SK-N-SH (cell line): ENCODE data around the gene MEIS2. TPM values are rescaled to one million over a fixed set of nuclear protein-coding genes. Genes with fewer than 3 reads are reported as not detected.

Source experiments
- CTCF ChIA-PET: fragments of 300-600, 350-600 bp; formaldehyde crosslinking; extraction: SDS; loops from one replicate; lab custom pipeline; 2021; lab: Yijun Ruan, JAX
- POLR2A ChIA-PET: fragments of 350-600 bp; sonication (Branson Sonifier 250); formaldehyde crosslinking; extraction: SDS; loops from one replicate; lab custom pipeline; 2020; ENCODE audit warnings: antibody characterized with exemption, inconsistent platforms; lab: Yijun Ruan, JAX
- DNase-seq: peaks from one replicate; pipeline ENCODE4 v3.0.0; 2012
- H2AFZ ChIP-seq: fragments of 200-600 bp; sonication (generic); 2 replicates; pipeline ENCODE4 v1.8.1; 2016; ENCODE audit warnings: antibody characterized with exemption, mild to moderate bottlenecking, low read depth
- H3F3A ChIP-seq: fragments of 200-600 bp; sonication (generic); replicated peaks from 2 replicates; pipeline ENCODE3; 2016; ENCODE audit warnings: antibody characterized with exemption, mild to moderate bottlenecking; ENCODE audit not compliant: insufficient read depth
- H3K27ac ChIP-seq, 2 experiments: fragments of 200-500 bp in 1 of 2; fragments of 200-600 bp in 1 of 2; sonication (Bioruptor generic) in 1 of 2; sonication (generic), shearing (Covaris generic) in 1 of 2; 2 replicates each; pipeline versions ENCODE4 v1.5.1 to v1.6.1; 2014 to 2016; ENCODE audit warnings: low read depth in 2 of 2, inconsistent platforms in 1 of 2, low read length in 1 of 2, mild to moderate bottlenecking in 1 of 2, mixed read lengths in 1 of 2
- H3K27me3 ChIP-seq: fragments of 200-600 bp; sonication (generic), shearing (Covaris generic); 2 replicates; pipeline ENCODE4 v1.6.1; 2016; ENCODE audit warnings: mixed run types; ENCODE audit not compliant: insufficient read depth
- H3K36me3 ChIP-seq, 2 experiments: fragments of 200-500 bp in 1 of 2; fragments of 200-600 bp in 1 of 2; sonication (Bioruptor generic) in 1 of 2; sonication (generic) in 1 of 2; replicated peaks in 1 of 2; 2 replicates each; pipeline versions ENCODE3 to v1.5.1; 2014 to 2016; ENCODE audit warnings: low read length in 1 of 2, mild to moderate bottlenecking in 1 of 2; ENCODE audit not compliant: insufficient read depth in 2 of 2, control insufficient read depth in 1 of 2
- H3K4me1 ChIP-seq, 2 experiments: fragments of 200-500 bp in 1 of 2; fragments of 200-600 bp in 1 of 2; sonication (Bioruptor generic) in 1 of 2; sonication (generic), shearing (Covaris generic) in 1 of 2; 2 replicates each; pipeline versions ENCODE4 v1.5.1 to v1.6.1; 2014 to 2016; ENCODE audit warnings: low read depth in 1 of 2, low read length in 1 of 2, mixed run types in 1 of 2; ENCODE audit not compliant: insufficient read depth in 2 of 2, control insufficient read depth in 1 of 2
- H3K4me2 ChIP-seq: fragments of 200-600 bp; sonication (generic), shearing (Covaris generic); 2 replicates; pipeline ENCODE4 v1.6.1; 2017; ENCODE audit warnings: mixed run types
- H3K4me3 ChIP-seq, 2 experiments: fragments of 200-500 bp in 1 of 2; fragments of 200-600 bp in 1 of 2; sonication (Bioruptor generic) in 1 of 2; sonication (generic), shearing (Covaris generic) in 1 of 2; 2 replicates each; pipeline versions ENCODE4 v1.5.1 to v1.8.1; 2014 to 2016; ENCODE audit warnings: low read depth in 2 of 2, inconsistent platforms in 1 of 2, low read length in 1 of 2, mild to moderate bottlenecking in 1 of 2, mixed read lengths in 1 of 2, moderate library complexity in 1 of 2
- H3K79me2 ChIP-seq: fragments of 200-600 bp; sonication (generic); 2 replicates; pipeline ENCODE4 v1.8.1; 2017; ENCODE audit warnings: mild to moderate bottlenecking; ENCODE audit not compliant: insufficient read depth
- H3K9ac ChIP-seq: fragments of 200-600 bp; sonication (generic); 2 replicates; pipeline ENCODE4 v1.6.1; 2017; ENCODE audit warnings: mixed run types
- H3K9me2 ChIP-seq: fragments of 200-600 bp; sonication (generic); 2 replicates; pipeline ENCODE4 v1.6.1; 2017; ENCODE audit warnings: mixed run types
- H3K9me3 ChIP-seq: fragments of 200-600 bp; sonication (generic); 2 replicates; pipeline ENCODE4 v1.6.1; 2017; ENCODE audit warnings: mixed run types, mild to moderate bottlenecking, moderate library complexity
- H4K20me1 ChIP-seq: fragments of 200-600 bp; sonication (generic); 2 replicates; pipeline ENCODE4 v1.6.1; 2017; ENCODE audit warnings: mild to moderate bottlenecking, mixed run types; ENCODE audit not compliant: insufficient read depth
- ELF1 ChIP-seq: IDR thresholded peaks from 2 replicates; pipeline ENCODE4 v1.4.0; 2012
- EP300 ChIP-seq, 2 experiments: IDR thresholded peaks; 2 replicates each; pipeline versions ENCODE4 v1.4.0 to v1.6.1; 2012; ENCODE audit warnings: borderline replicate concordance in 1 of 2, low read depth in 1 of 2, low read length in 1 of 2
- EZH2phosphoT487 ChIP-seq: fragments of 200-600 bp; sonication (generic); IDR thresholded peaks from 2 replicates; pipeline ENCODE4 v1.6.1; 2017; ENCODE audit warnings: low read depth, mixed run types, mild to moderate bottlenecking, antibody characterized with exemption, moderate library complexity, borderline replicate concordance
- FOSL2 ChIP-seq: IDR thresholded peaks from 2 replicates; pipeline ENCODE4 v1.4.0; 2012; ENCODE audit warnings: low read depth, mild to moderate bottlenecking, moderate library complexity, borderline replicate concordance
- FOXJ3 ChIP-seq: sonication (generic); formaldehyde crosslinking; IDR thresholded peaks from 2 replicates; pipeline ENCODE4 v1.5.1; 2020; ENCODE audit warnings: mild to moderate bottlenecking, missing genetic modification reagents
- FOXM1 ChIP-seq: IDR thresholded peaks from 2 replicates; pipeline ENCODE4 v1.4.0; 2012; ENCODE audit warnings: low read depth, mild to moderate bottlenecking
- GABPA ChIP-seq: IDR thresholded peaks from 2 replicates; pipeline ENCODE4 v1.4.0; 2012; ENCODE audit warnings: low read depth, mild to moderate bottlenecking
- GATA2 ChIP-seq: sonication (generic); formaldehyde crosslinking; IDR thresholded peaks from 2 replicates; pipeline ENCODE4 v1.5.0; 2020; ENCODE audit warnings: mild to moderate bottlenecking, missing genetic modification reagents
- JUND ChIP-seq: IDR thresholded peaks from 2 replicates; pipeline ENCODE4 v1.4.0; 2012
- MEF2A ChIP-seq: IDR thresholded peaks from 2 replicates; pipeline ENCODE4 v1.4.0; 2012; ENCODE audit warnings: low read depth, borderline replicate concordance
- POLR2AphosphoS5 ChIP-seq: IDR thresholded peaks from 2 replicates; pipeline ENCODE4 v1.6.1; 2012; ENCODE audit warnings: low read depth, low read length
- RAD21 ChIP-seq: IDR thresholded peaks from 2 replicates; pipeline ENCODE4 v1.6.1; 2012; ENCODE audit warnings: mild to moderate bottlenecking, low read length
- RCOR1 ChIP-seq: fragments of 150-350 bp; IDR thresholded peaks from 2 replicates; pipeline ENCODE4 v1.6.1; 2017; ENCODE audit warnings: antibody characterized with exemption, low read length
- RFX5 ChIP-seq: IDR thresholded peaks from 2 replicates; pipeline ENCODE4 v1.6.1; 2012; ENCODE audit warnings: mild to moderate bottlenecking, improper control_type of control experiment, low read length
- RXRA ChIP-seq: IDR thresholded peaks from 2 replicates; pipeline ENCODE4 v1.4.0; 2012; ENCODE audit warnings: low read depth, mild to moderate bottlenecking, borderline replicate concordance
- SMC3 ChIP-seq: IDR thresholded peaks from 2 replicates; pipeline ENCODE4 v1.6.1; 2012; ENCODE audit warnings: low read depth, low read length, improper control_type of control experiment
- TAF1 ChIP-seq: IDR thresholded peaks from 2 replicates; pipeline ENCODE4 v1.6.1; 2012; ENCODE audit warnings: low read depth, mild to moderate bottlenecking, low read length, moderate library complexity, borderline replicate concordance
- TCF12 ChIP-seq: IDR thresholded peaks from 2 replicates; pipeline ENCODE4 v1.4.0; 2012
- TEAD4 ChIP-seq: IDR thresholded peaks from 2 replicates; pipeline ENCODE4 v1.4.0; 2012; ENCODE audit warnings: mild to moderate bottlenecking, borderline replicate concordance; ENCODE audit not compliant: insufficient read depth
- YY1 ChIP-seq: IDR thresholded peaks from 2 replicates; pipeline ENCODE4 v1.4.0; 2012; ENCODE audit warnings: low read depth, mild to moderate bottlenecking
- WGBS: methylation state at CpG from one replicate; pipeline ENCODE4 v1.1.6; 2017; ENCODE audit warnings: low lambda C conversion rate; 5-methylcytosine and 5-hydroxymethylcytosine counted together
- polyA plus RNA-seq, 3 experiments: library from polyadenylated mRNA; depleted of rRNA; stranded (reverse); fragments of >200 nt; gene quantifications; 2 replicates each; pipeline ENCODE4 v1.2.3, GENCODE V29; 2012
- TF ChIP-seq, protein P1 (sequence below): IDR thresholded peaks from 2 replicates; pipeline ENCODE4 v1.6.1; 2012; ENCODE audit warnings: mild to moderate bottlenecking, low read depth, low read length, moderate library complexity
- TF ChIP-seq, protein P2 (sequence below): IDR thresholded peaks from 2 replicates; pipeline ENCODE4 v1.4.0; 2012; ENCODE audit warnings: low read depth, borderline replicate concordance
- TF ChIP-seq, protein P3 (sequence below): IDR thresholded peaks from 2 replicates; pipeline ENCODE4 v1.4.0; 2012; ENCODE audit warnings: low read depth
- TF ChIP-seq, protein P4 (sequence below): IDR thresholded peaks from 2 replicates; pipeline ENCODE4 v1.4.0; 2012; ENCODE audit warnings: low read depth, borderline replicate concordance
- TF ChIP-seq, protein P5 (sequence below): IDR thresholded peaks from 2 replicates; pipeline ENCODE4; 2012

Gene MEIS2
- polyA plus RNA-seq (2012; rRNA removed) = 120 and 146 TPM in 2 replicates
- polyA plus RNA-seq (2012; cell fraction: cytosol; rRNA removed) = 113 and 133 TPM in 2 replicates
- polyA plus RNA-seq (2012; cell fraction: nucleus; rRNA removed) = 253 and 311 TPM in 2 replicates

DNA sequence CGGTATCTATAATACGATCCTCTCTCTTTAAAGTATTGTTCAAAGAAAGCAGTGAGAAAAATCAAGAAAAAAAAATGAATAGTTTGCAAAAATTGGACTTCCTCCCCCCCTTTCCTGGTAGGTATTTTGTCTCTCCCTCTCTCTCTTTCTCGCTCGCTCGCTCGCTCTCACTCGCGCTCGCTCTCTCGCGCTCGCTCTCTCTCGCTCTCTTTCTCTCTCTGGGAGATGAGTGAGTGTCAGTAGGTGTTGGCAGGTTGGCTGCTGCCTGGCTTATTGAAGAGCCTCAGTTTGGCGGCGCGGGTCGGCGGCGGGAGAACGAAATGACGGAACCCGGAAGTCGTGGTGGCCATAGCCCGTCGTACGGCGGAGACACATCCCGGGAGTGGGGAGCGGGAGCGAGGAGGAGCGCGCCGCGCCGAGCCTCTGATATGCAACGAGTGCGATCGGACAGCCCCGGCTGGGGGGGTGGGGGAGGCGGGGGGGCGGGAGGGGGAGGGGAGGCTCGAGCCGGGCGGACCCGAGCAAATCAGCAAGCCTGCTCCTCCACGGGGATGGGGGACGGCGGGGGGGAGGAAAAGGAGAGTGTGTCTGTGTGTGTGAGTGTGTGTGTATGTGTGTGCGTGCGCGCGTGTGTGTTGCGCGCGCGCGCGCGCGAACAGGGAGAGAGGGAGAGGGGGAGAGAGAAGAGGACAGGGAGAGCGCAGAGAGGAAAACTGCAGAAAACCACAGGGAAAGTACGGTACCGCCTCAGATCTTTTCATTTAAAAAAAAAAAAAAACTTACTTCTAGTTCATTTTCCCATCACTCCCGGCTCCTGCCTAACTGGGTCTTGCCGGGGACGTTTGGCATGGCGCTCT lies at the start of gene MEIS2:
Gene MEIS2, minus strand, starts transcription at position 441 of the 857 bp plus-strand sequence. CDS start 1,083 bp downstream, outside the sequence.
- H4K20me1 ChIP-seq = no peaks in the 10 kb centered on the region
- H3K9ac ChIP-seq = peak within 1 kb of the TSS; percentile 100
- peak; percentile 97 for DNase-seq
- peaks cover 88% of the 10 kb centered on the region for H3K79me2 ChIP-seq
- H3K27ac ChIP-seq = peak within 1 kb of the TSS; percentile 99
- CTCF ChIA-PET = interaction anchor here (0.6 to 10.8 kb wide), 7 partner anchors 11 to 792 kb away, joined by 3 to 101 read pairs (median 5); no protein-coding TSS in a partner anchor
- no peaks in the 10 kb centered on the region for H3K9me3 ChIP-seq
- POLR2A ChIA-PET = interaction anchor here (0.7 to 2.9 kb wide), 11 partner anchors 8 to 778 kb away, joined by 3 to 35 read pairs (median 5); no protein-coding TSS in a partner anchor
- H2AFZ ChIP-seq = peak within 1 kb of the TSS; percentile 73
- peaks cover 14 to 23% of the 10 kb centered on the region in 2 experiments for H3K36me3 ChIP-seq
- no peaks in the 10 kb centered on the region for H3K27me3 ChIP-seq
- H3K9me2 ChIP-seq = no peaks in the 10 kb centered on the region
- H3K4me1 ChIP-seq = no peaks in the 10 kb centered on the region
- peaks cover 52% of the 10 kb centered on the region for H3F3A ChIP-seq
- WGBS = 2% methylated on average over 56 of the region's 67 CpGs
- peak within 1 kb of the TSS; percentile 74 to 92 for H3K4me3 ChIP-seq
- peak within 1 kb of the TSS; percentile 91 for H3K4me2 ChIP-seq
- TF ChIP-seq FOXM1 (no peak), JUND (0 out of 2 replicates have a peak, but pooled peaks have one; percentile 7), ELF1 (peak; percentile 96), GATA2 (CRISPR knock-in tag) (no peak), GABPA (peak; percentile 60), RAD21 (no peak), RCOR1 (no peak), MEF2A (no peak), TCF12 (peak; percentile 41; the same call in 1 of the 2 replicates), YY1 (peak; percentile 63; the same call in 1 of the 2 replicates), POLR2AphosphoS5 (peak; percentile 40; the same call in 1 of the 2 replicates), TAF1 (peak; percentile 94), RFX5 (no peak), EP300 (IDR thresholded peaks at IDR 0.05; ENCODE audit: borderline replicate concordance in 1 of 2, low read depth in 1 of 2, low read length in 1 of 2) (peak in 1 of 2 experiments; percentile 46; a peak in 2 of 4 replicates), FOSL2 (no peak), FOXJ3 (peak; percentile 50), SMC3 (no peak), TEAD4 (0 out of 2 replicates have a peak, but pooled peaks have one; percentile 18), RXRA (0 out of 2 replicates have a peak, but pooled peaks have one; percentile 21), EZH2phosphoT487 (no peak)
- TF ChIP-seq, protein P1, sequence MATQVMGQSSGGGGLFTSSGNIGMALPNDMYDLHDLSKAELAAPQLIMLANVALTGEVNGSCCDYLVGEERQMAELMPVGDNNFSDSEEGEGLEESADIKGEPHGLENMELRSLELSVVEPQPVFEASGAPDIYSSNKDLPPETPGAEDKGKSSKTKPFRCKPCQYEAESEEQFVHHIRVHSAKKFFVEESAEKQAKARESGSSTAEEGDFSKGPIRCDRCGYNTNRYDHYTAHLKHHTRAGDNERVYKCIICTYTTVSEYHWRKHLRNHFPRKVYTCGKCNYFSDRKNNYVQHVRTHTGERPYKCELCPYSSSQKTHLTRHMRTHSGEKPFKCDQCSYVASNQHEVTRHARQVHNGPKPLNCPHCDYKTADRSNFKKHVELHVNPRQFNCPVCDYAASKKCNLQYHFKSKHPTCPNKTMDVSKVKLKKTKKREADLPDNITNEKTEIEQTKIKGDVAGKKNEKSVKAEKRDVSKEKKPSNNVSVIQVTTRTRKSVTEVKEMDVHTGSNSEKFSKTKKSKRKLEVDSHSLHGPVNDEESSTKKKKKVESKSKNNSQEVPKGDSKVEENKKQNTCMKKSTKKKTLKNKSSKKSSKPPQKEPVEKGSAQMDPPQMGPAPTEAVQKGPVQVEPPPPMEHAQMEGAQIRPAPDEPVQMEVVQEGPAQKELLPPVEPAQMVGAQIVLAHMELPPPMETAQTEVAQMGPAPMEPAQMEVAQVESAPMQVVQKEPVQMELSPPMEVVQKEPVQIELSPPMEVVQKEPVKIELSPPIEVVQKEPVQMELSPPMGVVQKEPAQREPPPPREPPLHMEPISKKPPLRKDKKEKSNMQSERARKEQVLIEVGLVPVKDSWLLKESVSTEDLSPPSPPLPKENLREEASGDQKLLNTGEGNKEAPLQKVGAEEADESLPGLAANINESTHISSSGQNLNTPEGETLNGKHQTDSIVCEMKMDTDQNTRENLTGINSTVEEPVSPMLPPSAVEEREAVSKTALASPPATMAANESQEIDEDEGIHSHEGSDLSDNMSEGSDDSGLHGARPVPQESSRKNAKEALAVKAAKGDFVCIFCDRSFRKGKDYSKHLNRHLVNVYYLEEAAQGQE = peak; percentile 69; the same call in 1 of the 2 replicates
- TF ChIP-seq, protein P2, sequence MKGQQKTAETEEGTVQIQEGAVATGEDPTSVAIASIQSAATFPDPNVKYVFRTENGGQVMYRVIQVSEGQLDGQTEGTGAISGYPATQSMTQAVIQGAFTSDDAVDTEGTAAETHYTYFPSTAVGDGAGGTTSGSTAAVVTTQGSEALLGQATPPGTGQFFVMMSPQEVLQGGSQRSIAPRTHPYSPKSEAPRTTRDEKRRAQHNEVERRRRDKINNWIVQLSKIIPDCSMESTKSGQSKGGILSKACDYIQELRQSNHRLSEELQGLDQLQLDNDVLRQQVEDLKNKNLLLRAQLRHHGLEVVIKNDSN = 0 out of 2 replicates have a peak, but pooled peaks have one; percentile 9
- TF ChIP-seq, protein P3, sequence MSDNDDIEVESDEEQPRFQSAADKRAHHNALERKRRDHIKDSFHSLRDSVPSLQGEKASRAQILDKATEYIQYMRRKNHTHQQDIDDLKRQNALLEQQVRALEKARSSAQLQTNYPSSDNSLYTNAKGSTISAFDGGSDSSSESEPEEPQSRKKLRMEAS = peak; percentile 72; the same call in 1 of the 2 replicates
- TF ChIP-seq, protein P4, sequence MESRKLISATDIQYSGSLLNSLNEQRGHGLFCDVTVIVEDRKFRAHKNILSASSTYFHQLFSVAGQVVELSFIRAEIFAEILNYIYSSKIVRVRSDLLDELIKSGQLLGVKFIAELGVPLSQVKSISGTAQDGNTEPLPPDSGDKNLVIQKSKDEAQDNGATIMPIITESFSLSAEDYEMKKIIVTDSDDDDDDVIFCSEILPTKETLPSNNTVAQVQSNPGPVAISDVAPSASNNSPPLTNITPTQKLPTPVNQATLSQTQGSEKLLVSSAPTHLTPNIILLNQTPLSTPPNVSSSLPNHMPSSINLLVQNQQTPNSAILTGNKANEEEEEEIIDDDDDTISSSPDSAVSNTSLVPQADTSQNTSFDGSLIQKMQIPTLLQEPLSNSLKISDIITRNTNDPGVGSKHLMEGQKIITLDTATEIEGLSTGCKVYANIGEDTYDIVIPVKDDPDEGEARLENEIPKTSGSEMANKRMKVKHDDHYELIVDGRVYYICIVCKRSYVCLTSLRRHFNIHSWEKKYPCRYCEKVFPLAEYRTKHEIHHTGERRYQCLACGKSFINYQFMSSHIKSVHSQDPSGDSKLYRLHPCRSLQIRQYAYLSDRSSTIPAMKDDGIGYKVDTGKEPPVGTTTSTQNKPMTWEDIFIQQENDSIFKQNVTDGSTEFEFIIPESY = peak; percentile 42; the same call in 1 of the 2 replicates
- TF ChIP-seq, protein P5, sequence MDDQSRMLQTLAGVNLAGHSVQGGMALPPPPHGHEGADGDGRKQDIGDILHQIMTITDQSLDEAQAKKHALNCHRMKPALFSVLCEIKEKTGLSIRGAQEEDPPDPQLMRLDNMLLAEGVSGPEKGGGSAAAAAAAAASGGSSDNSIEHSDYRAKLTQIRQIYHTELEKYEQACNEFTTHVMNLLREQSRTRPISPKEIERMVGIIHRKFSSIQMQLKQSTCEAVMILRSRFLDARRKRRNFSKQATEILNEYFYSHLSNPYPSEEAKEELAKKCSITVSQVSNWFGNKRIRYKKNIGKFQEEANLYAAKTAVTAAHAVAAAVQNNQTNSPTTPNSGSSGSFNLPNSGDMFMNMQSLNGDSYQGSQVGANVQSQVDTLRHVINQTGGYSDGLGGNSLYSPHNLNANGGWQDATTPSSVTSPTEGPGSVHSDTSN = peak; percentile 39
